Left forelimb (tissue), 1 donor: Measurements from ENCODE around the gene ADAT3.
A peak's percentile ranks its signal among the peaks of the same experiment; 100 is the strongest.
"Not testable (repeated sequence)": the region's sequence is repeated elsewhere in the genome, so short reads cannot be mapped to it uniquely, and the experiment has no call there.

Experiments used
- DNase-seq: peaks from one replicate; pipeline ENCODE4 v3.0.0-alpha.2; 2018; ENCODE audit warnings: low spot score

ADAT3 gene

GRCh38 chr19:1866693-1867348 is 38.4 kb upstream of the ADAT3 start:
- no peak for DNase-seq

GRCh38 chr19:1867349-1867724 is 37.9 kb upstream of the ADAT3 start:
- no peak for DNase-seq

- DNase-seq = no peak
Measured at GRCh38 chr19:1868971-1869370, 36.2 kb upstream of the ADAT3 start.

DNA sequence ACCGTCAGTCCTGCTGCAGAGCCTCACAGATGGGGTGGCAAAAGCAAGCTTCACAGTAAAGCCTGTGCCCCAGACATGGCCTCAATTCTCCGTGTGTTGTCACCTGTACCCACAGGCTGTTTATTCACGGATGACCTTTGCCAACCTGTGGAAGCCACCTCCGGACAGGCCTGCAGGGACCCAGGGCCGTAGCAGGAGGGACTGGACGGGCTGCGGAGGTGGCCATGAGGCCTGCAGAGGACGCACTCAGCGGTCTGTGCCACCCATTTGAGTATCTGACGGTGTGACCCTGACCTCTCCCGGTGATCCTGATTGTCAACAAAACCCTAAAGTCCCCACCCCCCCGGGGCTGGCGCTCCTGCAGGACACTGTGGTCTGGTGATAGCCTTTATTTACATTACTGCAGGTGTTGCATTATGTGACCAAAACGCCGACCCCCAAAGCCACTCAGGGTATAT is 34.0 kb upstream of the ADAT3 start:
- DNase-seq = no peak

- DNase-seq = no peak
Measured at GRCh38 chr19:1871630-1872029, 33.6 kb upstream of the ADAT3 start.

DNA sequence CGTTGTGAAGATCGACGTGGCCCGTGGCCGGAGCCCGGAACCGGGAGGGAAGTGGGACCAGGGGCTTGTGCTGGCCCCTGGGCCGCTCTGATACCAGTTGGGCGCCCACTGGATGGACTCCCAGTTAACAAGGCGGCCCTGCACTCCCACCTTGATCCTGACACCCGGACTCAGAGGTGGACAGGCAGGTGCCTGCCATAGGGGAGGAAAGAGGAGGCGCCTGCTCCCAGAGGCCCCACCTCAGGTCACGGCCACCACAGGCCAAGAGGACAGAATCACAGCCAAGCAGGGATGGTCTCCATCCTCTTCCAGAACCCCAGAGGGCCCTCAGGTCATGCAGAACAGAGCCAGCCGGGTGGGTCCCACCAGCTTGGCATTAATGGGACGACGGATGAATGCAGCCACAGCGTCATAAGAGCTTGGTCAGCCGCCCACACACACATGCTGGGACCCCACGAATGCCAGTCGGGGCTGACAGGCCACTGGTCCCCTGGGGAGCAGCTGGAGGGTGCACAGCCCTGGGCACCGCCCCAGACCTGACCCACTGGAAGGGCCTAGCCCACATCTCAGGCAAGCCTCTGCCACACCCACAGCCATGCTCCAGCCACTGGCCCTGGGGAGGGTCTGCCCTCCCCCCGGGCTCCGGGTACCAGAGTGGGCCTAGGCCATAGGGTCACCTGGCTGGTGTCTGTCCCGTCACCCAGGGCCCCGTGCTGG is 32.2 kb upstream of the ADAT3 start:
- no peak for DNase-seq

DNA sequence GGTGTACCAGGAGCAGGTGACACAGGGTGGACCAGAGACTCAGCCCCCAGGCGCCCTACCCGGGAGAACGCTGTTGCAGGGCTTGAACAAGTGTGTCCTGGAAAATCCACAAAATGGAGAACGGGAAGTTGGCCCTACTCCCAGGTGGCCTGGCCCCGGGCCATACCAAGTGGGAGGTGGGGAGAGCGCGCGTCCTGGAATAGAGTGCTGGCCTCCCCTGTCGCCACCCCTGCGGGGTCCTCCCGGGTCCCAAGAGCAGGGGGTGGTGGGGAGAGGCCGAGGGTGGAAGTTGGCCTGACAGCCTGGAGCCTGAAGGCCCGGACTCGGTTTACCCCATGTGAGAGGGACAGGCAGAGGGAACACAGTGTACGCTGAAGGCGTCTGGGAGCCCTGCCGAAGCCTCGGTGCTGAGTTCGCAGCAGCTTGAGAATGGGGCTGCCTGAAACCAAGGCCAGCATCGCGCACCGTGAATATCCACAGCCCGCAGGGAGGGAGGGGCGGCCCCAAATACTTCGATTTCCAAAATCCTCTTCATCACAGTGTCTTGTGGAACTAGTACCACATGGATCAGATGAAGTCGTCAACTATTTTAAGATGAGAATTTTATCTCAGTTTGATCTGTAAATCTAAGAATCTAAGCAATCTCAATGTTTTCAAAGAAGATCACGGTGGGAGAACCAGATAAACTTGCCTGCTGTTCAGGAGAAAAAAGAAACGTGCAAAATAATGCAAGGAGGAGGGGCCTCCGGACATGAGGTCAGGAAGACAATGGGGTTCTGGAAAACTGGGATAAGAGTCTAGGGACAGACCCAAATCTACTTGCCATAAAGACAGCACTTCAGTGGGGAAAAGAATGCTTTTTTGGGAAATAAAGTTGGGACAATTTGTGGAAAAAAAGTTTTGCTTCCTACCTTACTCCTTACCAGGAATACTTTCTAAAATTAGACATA is 31.4 kb upstream of the ADAT3 start:
- no peak for DNase-seq

GRCh38 chr19:1874554-1875185 is 30.5 kb upstream of the ADAT3 start:
- no peak for DNase-seq

DNA sequence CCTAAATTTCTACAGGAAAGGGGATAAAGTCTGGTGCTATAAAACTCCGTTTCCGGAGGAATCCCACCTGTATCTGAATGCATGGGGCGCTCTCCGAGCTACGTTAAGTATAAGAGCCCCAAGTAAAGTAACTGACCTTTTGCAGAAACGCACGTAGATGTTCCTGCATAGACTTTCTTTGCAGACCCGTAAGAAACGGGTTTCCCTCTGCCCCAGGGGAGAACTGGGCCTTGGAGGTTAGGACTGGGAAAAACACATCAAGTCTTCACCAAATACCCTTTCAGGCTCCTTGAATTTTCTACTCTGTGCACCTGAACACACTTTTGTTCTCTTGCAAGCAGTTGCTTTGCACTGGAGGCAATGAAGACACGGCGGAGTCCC is 29.9 kb upstream of the ADAT3 start:
- DNase-seq = not testable (repeated sequence)

- peak; percentile 92 for DNase-seq
Measured at GRCh38 chr19:1875646-1876495, 29.3 kb upstream of the ADAT3 start.

- DNase-seq = not testable (repeated sequence)
Measured at GRCh38 chr19:1876496-1877279, 28.5 kb upstream of the ADAT3 start.

GRCh38 chr19:1877280-1877660 is 27.9 kb upstream of the ADAT3 start:
- DNase-seq = not testable (repeated sequence)

DNA sequence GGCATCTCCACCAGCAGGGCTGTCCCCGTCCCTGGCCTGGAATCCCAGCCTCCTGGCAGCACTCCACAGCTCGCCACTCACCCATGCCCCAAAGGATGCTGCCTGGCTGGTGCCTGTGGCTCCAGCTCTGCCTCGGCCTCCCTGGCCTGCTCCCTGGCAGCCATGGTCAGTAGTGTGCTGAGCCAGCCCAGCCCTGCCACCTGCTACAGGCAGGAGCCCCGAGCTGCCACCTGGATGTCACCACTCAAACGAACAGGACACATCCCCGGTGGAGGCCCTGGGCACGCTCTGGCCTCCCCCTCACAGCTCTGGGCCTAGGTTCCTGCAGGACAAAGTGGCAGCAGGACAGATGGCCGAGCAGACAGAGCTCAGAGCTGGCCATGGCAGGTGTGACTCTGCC is 26.6 kb upstream of the ADAT3 start:
- DNase-seq = not testable (repeated sequence)

DNA sequence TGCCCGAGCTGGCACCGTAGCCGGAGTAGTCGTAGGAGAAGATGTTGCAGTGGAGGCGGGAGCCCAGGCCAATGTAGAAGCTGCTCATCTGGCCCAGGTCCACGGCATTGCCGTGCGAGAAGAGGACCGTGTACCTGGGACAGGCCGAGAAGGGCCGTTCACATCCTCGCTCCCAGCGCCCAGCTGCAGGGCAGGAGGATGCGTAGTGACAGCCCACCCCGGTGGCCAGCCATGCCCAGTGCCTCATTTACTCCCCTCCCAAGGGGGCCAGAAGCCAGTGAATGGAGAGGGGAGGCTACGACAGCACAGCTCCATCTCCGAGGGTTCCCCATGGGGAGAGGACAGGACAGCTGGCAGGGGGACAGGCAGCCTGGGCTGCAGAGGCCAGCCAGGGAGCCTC is 25.2 kb upstream of the ADAT3 start:
- not testable (repeated sequence) for DNase-seq

DNA sequence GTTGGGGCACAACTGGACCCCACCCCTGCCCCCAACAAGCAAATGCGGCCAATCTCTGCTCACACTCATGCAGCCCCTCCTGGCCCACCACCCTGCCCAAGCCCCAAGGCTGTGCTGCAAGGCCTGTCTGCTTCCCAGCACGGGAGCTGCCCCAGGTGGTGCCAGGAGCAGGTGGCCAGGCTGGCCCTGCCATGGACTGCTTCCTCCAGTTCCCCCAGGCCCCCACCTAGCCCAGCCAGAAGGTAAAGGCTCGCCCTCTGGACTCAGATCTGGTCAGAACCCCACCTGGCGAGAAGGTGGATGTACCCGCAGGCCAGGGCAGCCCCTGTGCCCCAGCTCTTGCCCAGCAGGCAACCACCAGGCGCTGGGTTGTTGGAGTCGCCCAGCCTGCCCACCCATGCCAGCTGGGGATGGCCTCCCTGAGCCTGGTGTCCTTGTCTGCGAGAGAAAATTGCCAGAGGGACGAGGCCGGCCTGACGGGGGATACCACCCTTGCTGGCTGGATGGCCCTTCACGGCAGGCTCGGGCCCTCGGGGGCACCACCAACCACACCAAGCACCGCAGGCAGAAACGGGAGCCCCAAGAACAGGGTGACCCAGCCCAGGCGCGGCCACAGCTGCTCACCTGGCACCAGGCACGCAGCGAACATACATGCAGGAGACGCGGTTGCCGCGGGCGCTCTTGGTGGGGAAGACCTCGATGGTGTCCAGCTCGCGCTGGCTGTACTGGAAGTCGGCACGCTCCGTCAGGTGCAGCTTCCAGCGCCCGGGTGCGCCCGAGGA is 24.4 kb upstream of the ADAT3 start:
- DNase-seq = no peak

- not testable (repeated sequence) for DNase-seq
Measured at GRCh38 chr19:1881393-1882088, 23.7 kb upstream of the ADAT3 start.

DNA sequence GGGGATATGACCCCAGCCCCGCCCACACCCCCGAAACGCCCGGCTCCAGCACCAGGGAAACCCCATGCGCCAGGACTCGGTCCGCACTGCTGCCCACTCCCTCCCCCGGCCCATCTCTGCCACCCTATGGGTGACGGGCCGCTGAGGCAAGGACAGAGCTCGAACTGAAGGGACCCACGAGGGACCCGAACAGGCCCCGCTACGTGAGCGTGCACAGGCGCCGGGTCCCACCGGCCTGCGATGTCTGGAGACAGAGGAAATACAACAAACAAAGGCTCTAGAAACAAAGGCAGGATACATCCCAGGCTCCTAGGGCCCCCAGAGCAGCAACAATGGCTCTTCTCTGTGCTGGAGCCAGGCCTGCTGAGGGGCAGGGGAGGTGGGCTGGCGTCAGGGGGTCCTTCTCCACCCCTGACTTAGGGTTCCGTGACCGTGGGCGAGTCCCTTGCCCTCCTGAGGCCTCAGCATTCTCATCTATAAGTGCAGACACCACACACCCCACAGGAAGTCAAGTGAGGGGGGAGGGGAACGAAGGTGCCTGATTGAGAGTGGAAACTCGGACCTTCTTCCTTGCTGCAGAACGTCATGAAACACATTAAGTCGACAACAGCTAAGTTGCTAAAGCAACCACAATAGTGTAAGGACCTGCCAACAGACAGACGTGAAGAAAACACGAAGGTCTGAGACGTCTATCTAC is 23.0 kb upstream of the ADAT3 start:
- DNase-seq = no peak
